K562 (cell line): ENCODE data around the gene ZDHHC18. TPM values are rescaled to one million over a fixed set of nuclear protein-coding genes. Genes with fewer than 3 reads are reported as not detected.

Source experiments
- ATAC-seq: fragments of 200-7000 bp; cut with Tn5 transposase; 3 replicates; pipeline ENCODE4 v1.9.1; 2020; ENCODE audit warnings: moderate library complexity
- BruUV-seq: library from RNA; stranded (reverse); fragments of 400-500 nt; replicated peaks from 2 replicates; lab custom pipeline; 2021; lab: Mats Ljungman, UMichigan
- CTCF ChIA-PET: fragments of 300-600 bp; formaldehyde crosslinking; extraction: SDS; loops from one replicate; lab custom pipeline; 2021; ENCODE audit warnings: low intra/inter-chr PET ratio; lab: Yijun Ruan, JAX
- POLR2A ChIA-PET: fragments of 300-600, 350-650 bp; sonication (Branson Sonifier 250); formaldehyde crosslinking; extraction: SDS; loops from one replicate; lab custom pipeline; 2021; ENCODE audit warnings: antibody characterized with exemption, inconsistent platforms; lab: Yijun Ruan, JAX
- DNase-seq, 4 experiments: peaks; one replicate each; pipeline versions ENCODE4 v3.0.0 to v3.0.0-alpha.2; 2011 to 2018; ENCODE audit warnings: low spot score in 3 of 4, mixed read lengths in 3 of 4; ENCODE audit errors: extremely low read depth in 1 of 4
- FAIRE-seq: peaks from 2 replicates; lab custom pipeline; 2011; peaks lifted over from hg19 to GRCh38; lab: Jason Lieb, UNC
- H2AFZ ChIP-seq: 2 replicates; pipeline ENCODE4 v1.6.0; 2011; ENCODE audit warnings: low read depth, low read length, control low read depth, inconsistent platforms
- H3K27ac ChIP-seq: fragments of 200-600 bp; 3 replicates; pipeline ENCODE4 v1.8.0; 2011; ENCODE audit warnings: low read depth, mild to moderate bottlenecking, control low read depth, inconsistent platforms, low read length, moderate library complexity, mixed read lengths; ENCODE audit errors: extremely low read depth
- H3K27me3 ChIP-seq, 2 experiments: fragments of 300-600 bp in 1 of 2; 2 replicates in 1 of 2; 3 replicates in 1 of 2; pipeline versions ENCODE4 v1.6.0 to v1.8.0; 2011; ENCODE audit warnings: inconsistent platforms in 2 of 2, low read length in 2 of 2, mild to moderate bottlenecking in 1 of 2, mixed read lengths in 1 of 2, moderate library complexity in 1 of 2; ENCODE audit not compliant: control insufficient read depth in 2 of 2, insufficient read depth in 2 of 2
- H3K36me3 ChIP-seq: fragments of 300-600 bp; 3 replicates; pipeline ENCODE4 v1.8.0; 2011; ENCODE audit warnings: mild to moderate bottlenecking, low read length, inconsistent platforms; ENCODE audit not compliant: control insufficient read depth, insufficient read depth
- H3K4me1 ChIP-seq, 2 experiments: fragments of 200-600 bp in 1 of 2; replicated peaks in 1 of 2; 2 replicates in 1 of 2; 3 replicates in 1 of 2; pipeline versions ENCODE4 v1.5.1 to v1.8.0; 2011; ENCODE audit warnings: inconsistent platforms in 2 of 2, low read length in 2 of 2, mild to moderate bottlenecking in 1 of 2, mixed read lengths in 1 of 2, moderate library complexity in 1 of 2; ENCODE audit not compliant: control insufficient read depth in 2 of 2, insufficient read depth in 2 of 2
- H3K4me2 ChIP-seq: 2 replicates; pipeline ENCODE4 v1.6.1; 2011; ENCODE audit warnings: low read length, control low read depth, inconsistent platforms, mixed read lengths; ENCODE audit not compliant: insufficient read depth
- H3K4me3 ChIP-seq: fragments of 200-600 bp; sonication (generic), shearing (Covaris generic); 2 replicates; pipeline ENCODE4 v1.5.1; 2016; ENCODE audit warnings: control low read depth, inconsistent platforms
- H3K79me2 ChIP-seq: fragments of 200-600 bp; 3 replicates; pipeline ENCODE4 v1.8.0; 2011; ENCODE audit warnings: low read length, inconsistent platforms; ENCODE audit not compliant: control insufficient read depth, insufficient read depth
- H3K9ac ChIP-seq, 2 experiments: 2 replicates each; pipeline versions ENCODE4 v1.6.0 to v1.6.1; 2011; ENCODE audit warnings: low read depth in 2 of 2, low read length in 2 of 2, control low read depth in 1 of 2, inconsistent platforms in 1 of 2, mild to moderate bottlenecking in 1 of 2, mixed read lengths in 1 of 2; ENCODE audit not compliant: insufficient read depth in 1 of 2
- H3K9me1 ChIP-seq: one replicate; pipeline ENCODE4 v1.6.0; 2011; ENCODE audit warnings: inconsistent platforms, mild to moderate bottlenecking, low read length, moderate library complexity; ENCODE audit not compliant: control insufficient read depth, insufficient read depth
- H3K9me3 ChIP-seq: replicated peaks from 2 replicates; pipeline ENCODE4 v1.5.1; 2011; ENCODE audit warnings: low read depth, low read length, inconsistent platforms; ENCODE audit not compliant: control insufficient read depth, insufficient read depth
- H4K20me1 ChIP-seq: replicated peaks from 2 replicates; pipeline ENCODE4 v1.6.1; 2011; ENCODE audit warnings: low read length, inconsistent platforms, mixed read lengths; ENCODE audit not compliant: control insufficient read depth, insufficient read depth
- GATA2 ChIP-seq: sonication (generic); formaldehyde crosslinking; IDR thresholded peaks from 2 replicates; pipeline ENCODE4 v1.4.0; 2020; ENCODE audit warnings: mild to moderate bottlenecking, missing genetic modification reagents
- KAT7 ChIP-seq: sonication (generic); formaldehyde crosslinking; IDR thresholded peaks from 2 replicates; pipeline ENCODE4 v1.8.0; 2022; ENCODE audit warnings: missing genetic modification reagents, mild to moderate bottlenecking, borderline replicate concordance
- KLF13 ChIP-seq: fragments of 450-650 bp; IDR thresholded peaks from 2 replicates; pipeline ENCODE4 v1.6.1; 2016; ENCODE audit warnings: missing genetic modification characterization, low read depth, mild to moderate bottlenecking, missing compliant biosample characterization, moderate library complexity, borderline replicate concordance
- MCM5 ChIP-seq: fragments of 450-650 bp; IDR thresholded peaks from 2 replicates; pipeline ENCODE4 v1.6.1; 2016; ENCODE audit warnings: low read depth
- NFATC3 ChIP-seq: fragments of 450-650 bp; IDR thresholded peaks from 2 replicates; pipeline ENCODE4 v1.6.1; 2017; ENCODE audit warnings: mild to moderate bottlenecking
- NFIX ChIP-seq: fragments of 250-450 bp; sonication (Bioruptor Pico); IDR thresholded peaks from 2 replicates; pipeline ENCODE4 v1.4.0; 2020; ENCODE audit warnings: low read depth, mild to moderate bottlenecking, moderate library complexity
- POLR2A ChIP-seq: fragments of 450-650 bp; conservative IDR thresholded peaks from 2 replicates; pipeline ENCODE4 v1.6.1; 2016
- POLR3G ChIP-seq: IDR thresholded peaks from 2 replicates; pipeline ENCODE4 v1.6.1; 2011; ENCODE audit not compliant: insufficient read length, insufficient replicate concordance; ENCODE audit errors: extremely low read depth
- SMC3 ChIP-seq: conservative IDR thresholded peaks from 2 replicates; pipeline ENCODE4 v1.6.1; 2011; ENCODE audit warnings: low read depth, low read length, improper control_type of control experiment; ENCODE audit not compliant: insufficient read depth
- ZNF324 ChIP-seq: fragments of 250-450 bp; sonication (Bioruptor Pico); IDR thresholded peaks from 2 replicates; pipeline ENCODE4 v1.4.0; 2020; ENCODE audit warnings: mild to moderate bottlenecking
- WGBS: fragments of 100-300 bp; shearing (Covaris generic); methylation state at CpG from one replicate; pipeline ENCODE4 v1.1.6; 2016; ENCODE audit warnings: low coverage, mixed read lengths; ENCODE audit not compliant: insufficient coverage; ENCODE audit errors: missing lambda C conversion rate; 5-methylcytosine and 5-hydroxymethylcytosine counted together
- in situ Hi-C: fragments of 300-500 bp; cut with MboI; formaldehyde crosslinking; loops from 4 replicates; pipeline ENCODE4 v1.15.0; 2018; ENCODE audit warnings: inconsistent platforms, mixed read lengths
- intact Hi-C: fragments of 100-400 bp; cut with micrococcal nuclease; formaldehyde crosslinking; loops from 2 replicates; pipeline ENCODE4 v1.14.2; 2022
- polyA plus RNA-seq, 8 experiments: library from polyadenylated mRNA; depleted of rRNA in 4 of 8; stranded (reverse) in 5 of 8; unstranded in 3 of 8; fragments of >200 nt; fragmentation: Nextera tagmentation in 2 of 8; fragmentation: Illumina TruSeq in 1 of 8; extraction: Ambion mirVana in 2 of 8; extraction: Trizol in 1 of 8; gene quantifications; 2 replicates each; pipeline versions ENCODE4 v1.2.1 to v1.2.3, GENCODE V29; 2011 to 2014; ENCODE audit warnings: inconsistent platforms in 1 of 8, missing spikeins in 1 of 8
- total RNA-seq, 7 experiments: library from RNA; depleted of rRNA in 6 of 7; stranded (reverse); fragments of >200 nt in 6 of 7; fragmentation: Illumina TruSeq in 2 of 7; extraction: Trizol in 2 of 7; gene quantifications; 2 replicates each; pipeline versions ENCODE4 v1.2.1 to v1.2.3, GENCODE V29; 2011 to 2021; ENCODE audit warnings: low replicate concordance in 1 of 7
- TF ChIP-seq, protein P1 (sequence below): fragments of 450-650 bp; IDR thresholded peaks from 2 replicates; pipeline ENCODE4 v1.6.1; 2017; ENCODE audit warnings: antibody characterized with exemption, mild to moderate bottlenecking

The ZDHHC18 gene
- total and polyA plus RNA-seq, 9 of the 15 experiments (the other 6 are each of a cell fraction or from before 2014, with no cell fraction given) = 0.42 to 35.6 (median 15.8) TPM

GRCh38 chr1:26782521-26783212 lies 43.8 kb upstream of the ZDHHC18 start:
- H2AFZ ChIP-seq = no peak overlapping the region
- WGBS = 53% methylated on average over 3 of the region's 3 CpGs
- peaks cover 9% of the 10 kb centered on the region for H3K9me1 ChIP-seq
- TF ChIP-seq POLR2A = peak; percentile 52; the same call in 1 of the 2 replicates
- 0 out of 2 replicates have a peak, but pooled peaks have one; percentile 27 for TF ChIP-seq GATA2 (CRISPR knock-in tag)
- TF ChIP-seq SMC3 = no peak
- TF ChIP-seq NFIX (CRISPR knock-in tag) = no peak
- no peak for FAIRE-seq
- H3K27ac ChIP-seq = peak overlapping the region; percentile 61; the same call in 2 of the 3 replicates
- no peaks in the 10 kb centered on the region for H3K27me3 ChIP-seq
- no peaks in the 10 kb centered on the region for H3K9me3 ChIP-seq
- BruUV-seq = no TSS peak
- H3K4me2 ChIP-seq = 0 out of 2 replicates have a peak overlapping the region, but pooled peaks have one; percentile 2
- H3K4me3 ChIP-seq = no peak overlapping the region
- 0 out of 4 replicates have a peak overlapping the region, but pooled peaks of 1 of the 2 experiments have one; percentile 20 for H3K9ac ChIP-seq
- no peak for DNase-seq
- CTCF ChIA-PET = no interaction called here
- H3K4me1 ChIP-seq = peaks cover 54 to 77% of the 10 kb centered on the region in 2 experiments
- H3K79me2 ChIP-seq = peaks cover 72% of the 10 kb centered on the region
- no peak for ATAC-seq
- H4K20me1 ChIP-seq = peaks cover 17% of the 10 kb centered on the region; the same call in 1 of the 2 replicates
- in situ Hi-C loops = no loop called here
- peaks cover 62% of the 10 kb centered on the region for H3K36me3 ChIP-seq
- POLR2A ChIA-PET = interaction anchor here (1.3 to 8.3 kb wide), 4 partner anchors 15 to 82 kb away, joined by 3 to 99 read pairs (median 4); no protein-coding TSS in a partner anchor
- intact Hi-C loops = no loop called here

- H3K9me3 ChIP-seq = no peaks in the 10 kb centered on the region
- TF ChIP-seq, protein P1, sequence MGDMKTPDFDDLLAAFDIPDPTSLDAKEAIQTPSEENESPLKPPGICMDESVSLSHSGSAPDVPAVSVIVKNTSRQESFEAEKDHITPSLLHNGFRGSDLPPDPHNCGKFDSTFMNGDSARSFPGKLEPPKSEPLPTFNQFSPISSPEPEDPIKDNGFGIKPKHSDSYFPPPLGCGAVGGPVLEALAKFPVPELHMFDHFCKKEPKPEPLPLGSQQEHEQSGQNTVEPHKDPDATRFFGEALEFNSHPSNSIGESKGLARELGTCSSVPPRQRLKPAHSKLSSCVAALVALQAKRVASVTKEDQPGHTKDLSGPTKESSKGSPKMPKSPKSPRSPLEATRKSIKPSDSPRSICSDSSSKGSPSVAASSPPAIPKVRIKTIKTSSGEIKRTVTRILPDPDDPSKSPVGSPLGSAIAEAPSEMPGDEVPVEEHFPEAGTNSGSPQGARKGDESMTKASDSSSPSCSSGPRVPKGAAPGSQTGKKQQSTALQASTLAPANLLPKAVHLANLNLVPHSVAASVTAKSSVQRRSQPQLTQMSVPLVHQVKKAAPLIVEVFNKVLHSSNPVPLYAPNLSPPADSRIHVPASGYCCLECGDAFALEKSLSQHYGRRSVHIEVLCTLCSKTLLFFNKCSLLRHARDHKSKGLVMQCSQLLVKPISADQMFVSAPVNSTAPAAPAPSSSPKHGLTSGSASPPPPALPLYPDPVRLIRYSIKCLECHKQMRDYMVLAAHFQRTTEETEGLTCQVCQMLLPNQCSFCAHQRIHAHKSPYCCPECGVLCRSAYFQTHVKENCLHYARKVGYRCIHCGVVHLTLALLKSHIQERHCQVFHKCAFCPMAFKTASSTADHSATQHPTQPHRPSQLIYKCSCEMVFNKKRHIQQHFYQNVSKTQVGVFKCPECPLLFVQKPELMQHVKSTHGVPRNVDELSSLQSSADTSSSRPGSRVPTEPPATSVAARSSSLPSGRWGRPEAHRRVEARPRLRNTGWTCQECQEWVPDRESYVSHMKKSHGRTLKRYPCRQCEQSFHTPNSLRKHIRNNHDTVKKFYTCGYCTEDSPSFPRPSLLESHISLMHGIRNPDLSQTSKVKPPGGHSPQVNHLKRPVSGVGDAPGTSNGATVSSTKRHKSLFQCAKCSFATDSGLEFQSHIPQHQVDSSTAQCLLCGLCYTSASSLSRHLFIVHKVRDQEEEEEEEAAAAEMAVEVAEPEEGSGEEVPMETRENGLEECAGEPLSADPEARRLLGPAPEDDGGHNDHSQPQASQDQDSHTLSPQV = 0 out of 2 replicates have a peak, but pooled peaks have one; percentile 14
- no peak for TF ChIP-seq ZNF324 (CRISPR knock-in tag)
- TF ChIP-seq MCM5 = no peak
- no peak for TF ChIP-seq KLF13 (tag)
- TF ChIP-seq KAT7 (CRISPR knock-in tag) = no peak
- no peak for TF ChIP-seq POLR3G
- TF ChIP-seq NFATC3 = no peak
Measured at GRCh38 chr1:26783646-26784022, 42.9 kb upstream of the ZDHHC18 start.

More at GRCh38 chr1:26783646-26784022, 42.9 kb upstream of the ZDHHC18 start:
- peaks cover 58 to 75% of the 10 kb centered on the region in 2 experiments for H3K4me1 ChIP-seq
- in situ Hi-C loops = no loop called here
- no TSS peak for BruUV-seq
- ATAC-seq (no peak), FAIRE-seq (no peak), DNase-seq (no peak)
- intact Hi-C loops = no loop called here
- no peak overlapping the region for H3K4me3 ChIP-seq
- ChIA-PET POLR2A (interaction anchor here (0.6 to 9.2 kb wide), 16 partner anchors 9 to 178 kb away, joined by 3 to 112 read pairs (median 4); partner anchors contain the start of genes ARID1A and GPATCH3), CTCF (no interaction called here)
- H3K9me1 ChIP-seq = peaks cover 9% of the 10 kb centered on the region
- H3K9ac ChIP-seq = peak overlapping the region; percentile 20 to 46; a peak in 3 of 4 replicates
- peak overlapping the region; percentile 43; the same call in 1 of the 2 replicates for H3K4me2 ChIP-seq
- no peaks in the 10 kb centered on the region for H3K27me3 ChIP-seq
- WGBS = 16% methylated on average over 5 of the region's 5 CpGs
- peaks cover 53% of the 10 kb centered on the region for H3K36me3 ChIP-seq
- H3K27ac ChIP-seq = peak overlapping the region; percentile 61
- H4K20me1 ChIP-seq = peaks cover 17% of the 10 kb centered on the region; the same call in 1 of the 2 replicates
- H3K79me2 ChIP-seq = peaks cover 75% of the 10 kb centered on the region
- H2AFZ ChIP-seq = no peak overlapping the region
